D721Med (cell line): ENCODE data around the gene ALPI.

Experiments used
- DNase-seq: peaks from one replicate; pipeline ENCODE4 v3.0.0; 2011; ENCODE audit warnings: low spot score; ENCODE audit not compliant: insufficient read length
- FAIRE-seq: peaks from 2 replicates; lab custom pipeline; 2011; peaks lifted over from hg19 to GRCh38; lab: Jason Lieb, UNC
- CTCF ChIP-seq: IDR thresholded peaks from 2 replicates; pipeline ENCODE4 v1.5.1; 2012; ENCODE audit warnings: mild to moderate bottlenecking, control low read depth; ENCODE audit not compliant: insufficient read depth; ENCODE audit errors: missing control alignments

Gene ALPI

GRCh38 chr2:232465061-232465460 lies 9.1 kb downstream of the ALPI start:
- no peak for DNase-seq
- no peak for FAIRE-seq
- no peak for TF ChIP-seq CTCF

- no peak for TF ChIP-seq CTCF
- FAIRE-seq: no peak
- no peak for DNase-seq
These were observed 10.3 kb downstream of the ALPI start for GRCh38 chr2:232466221-232466620.

GRCh38 chr2:232473467-232473890 lies 17.5 kb downstream of the ALPI start:
- no peak for TF ChIP-seq CTCF
- DNase-seq (no peak), FAIRE-seq (no peak)

GRCh38 chr2:232476045-232476444 lies 20.1 kb downstream of the ALPI start:
- FAIRE-seq (no peak), DNase-seq (no peak)
- no peak for TF ChIP-seq CTCF

- DNase-seq (no peak), FAIRE-seq (no peak)
- TF ChIP-seq CTCF: no peak
These were observed 20.8 kb downstream of the ALPI start for GRCh38 chr2:232476791-232477190.

GRCh38 chr2:232477751-232478510 lies 22.0 kb downstream of the ALPI start:
- TF ChIP-seq CTCF: no peak
- no peak for DNase-seq
- no peak for FAIRE-seq
